Fibroblast of skin of abdomen (primary cell): ENCODE results near the gene XRCC3.

ENCODE experiments used
- DNase-seq: peaks from one replicate; pipeline ENCODE4 v3.0.0-alpha.2; 2013

The XRCC3 gene

GRCh38 chr14:103706551-103707328 is 8.5 kb downstream of the XRCC3 start:
- no peak for DNase-seq

GRCh38 chr14:103705504-103706284 is 9.6 kb downstream of the XRCC3 start:
- DNase-seq, result no peak

- no peak for DNase-seq
These were observed 10.1 kb downstream of the XRCC3 start for GRCh38 chr14:103705118-103705503.

- DNase-seq, result no peak
These were observed 10.5 kb downstream of the XRCC3 start for GRCh38 chr14:103704708-103705107.

GRCh38 chr14:103703433-103704385 is 11.5 kb downstream of the XRCC3 start:
- DNase-seq, result no peak

- no peak for DNase-seq
These were observed 12.5 kb downstream of the XRCC3 start for GRCh38 chr14:103702497-103703432.

- no peak for DNase-seq
These were observed 13.2 kb downstream of the XRCC3 start for GRCh38 chr14:103702095-103702494.

- DNase-seq, result no peak
These were observed 14.3 kb downstream of the XRCC3 start for GRCh38 chr14:103700753-103701490.

- DNase-seq, result no peak
These were observed 15.1 kb downstream of the XRCC3 start for GRCh38 chr14:103699901-103700752.

- no peak for DNase-seq
These were observed 16.0 kb downstream of the XRCC3 start for GRCh38 chr14:103699261-103699661.

GRCh38 chr14:103698380-103699260 is 16.6 kb downstream of the XRCC3 start:
- no peak for DNase-seq

- DNase-seq, result no peak
These were observed 17.5 kb downstream of the XRCC3 start for GRCh38 chr14:103697603-103698379.

- no peak for DNase-seq
These were observed 18.0 kb downstream of the XRCC3 start for GRCh38 chr14:103697206-103697602.

GRCh38 chr14:103696466-103697071 is 18.7 kb downstream of the XRCC3 start:
- peak; percentile 60 for DNase-seq

- no peak for DNase-seq
These were observed 19.2 kb downstream of the XRCC3 start for GRCh38 chr14:103696070-103696402.

GRCh38 chr14:103695296-103696069 is 19.8 kb downstream of the XRCC3 start:
- no peak for DNase-seq

GRCh38 chr14:103694572-103695026 is 20.7 kb downstream of the XRCC3 start:
- DNase-seq, result no peak
